ENCODE measurements around the gene CTDP1.

Gene CTDP1

DNA sequence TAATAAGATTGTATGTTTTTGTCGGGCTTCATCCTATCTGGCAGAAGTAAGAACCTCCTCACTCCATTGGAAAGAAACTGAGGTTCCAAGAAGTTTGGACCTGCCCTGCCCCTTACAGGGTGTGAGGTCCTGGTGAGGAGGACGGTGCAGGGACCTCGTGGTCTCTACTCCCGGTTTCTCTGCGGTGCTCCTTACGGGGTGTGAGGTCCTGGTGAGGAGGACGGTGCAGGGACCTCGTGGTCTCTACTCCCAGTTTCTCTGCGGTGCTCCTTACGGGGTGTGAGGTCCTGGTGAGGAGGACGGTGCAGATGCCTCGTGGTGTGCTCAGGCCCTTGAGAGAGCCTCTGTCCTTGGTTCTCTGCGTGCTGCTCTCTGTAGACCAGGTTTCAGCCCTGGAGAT lies 5.2 kb downstream of the CTDP1 start:
- Histone ChIP-seq H3K4me1 (ENCODE audit: insufficient read depth, low read length, severe bottlenecking) (peaks cover 52% of the 10 kb centered on the region), H3K27ac (ENCODE audit: low read depth, low read length, poor library complexity, severe bottlenecking) (peak overlapping the region; percentile 84), H3F3A (ENCODE audit: insufficient read depth, low read length) (no peaks in the 10 kb centered on the region), H3K4me3 (ENCODE audit: low read depth, low read length, poor library complexity, severe bottlenecking) (no peak overlapping the region), H3K79me2 (ENCODE audit: insufficient read depth, low read length) (peaks cover 45% of the 10 kb centered on the region), H3K9ac (ENCODE audit: low read length) (peak overlapping the region; percentile 21; the same call in 1 of the 2 replicates), H2AFZ (ENCODE audit: low read length) (no peak overlapping the region), H3K9me3 (ENCODE audit: low read length) (no peaks in the 10 kb centered on the region), H3K4me2 (ENCODE audit: low read length) (peak overlapping the region; percentile 98; the same call in 1 of the 2 replicates), H3K36me3 (ENCODE audit: insufficient read depth, low read length) (peaks cover 5% of the 10 kb centered on the region; the same call in 1 of the 2 replicates), H4K20me1 (ENCODE audit: insufficient read depth, low read length) (no peaks in the 10 kb centered on the region), H3K9me2 (ENCODE audit: low read depth, low read length) (no peaks in the 10 kb centered on the region), H3K27me3 (ENCODE audit: insufficient read depth, low read length) (no peaks in the 10 kb centered on the region)
- TF ChIP-seq CTCF (IDR thresholded peaks at IDR 0.05; ENCODE audit: low read length) (no peak), EZH2 (IDR thresholded peaks at IDR 0.05; ENCODE audit: borderline replicate concordance, low read length) (no peak)

- no peak for TF ChIP-seq CTCF (IDR thresholded peaks at IDR 0.05; ENCODE audit: low read length)
- no peak for TF ChIP-seq EZH2 (IDR thresholded peaks at IDR 0.05; ENCODE audit: borderline replicate concordance, low read length)
- no peaks in the 10 kb centered on the region for H3F3A ChIP-seq (ENCODE audit: insufficient read depth, low read length)
- no peak overlapping the region for H3K4me2 ChIP-seq (ENCODE audit: low read length)
- no peaks in the 10 kb centered on the region for H4K20me1 ChIP-seq (ENCODE audit: insufficient read depth, low read length)
- H3K27me3 ChIP-seq (ENCODE audit: insufficient read depth, low read length): no peaks in the 10 kb centered on the region
- peaks cover 5% of the 10 kb centered on the region; the same call in 1 of the 2 replicates for H3K36me3 ChIP-seq (ENCODE audit: insufficient read depth, low read length)
- H3K9me2 ChIP-seq (ENCODE audit: low read depth, low read length): no peaks in the 10 kb centered on the region
- no peak overlapping the region for H3K9ac ChIP-seq (ENCODE audit: low read length)
- H2AFZ ChIP-seq (ENCODE audit: low read length): no peak overlapping the region
- peaks cover 44% of the 10 kb centered on the region for H3K79me2 ChIP-seq (ENCODE audit: insufficient read depth, low read length)
- no peaks in the 10 kb centered on the region for H3K9me3 ChIP-seq (ENCODE audit: low read length)
- H3K4me3 ChIP-seq (ENCODE audit: low read depth, low read length, poor library complexity, severe bottlenecking): no peak overlapping the region
- H3K27ac ChIP-seq (ENCODE audit: low read depth, low read length, poor library complexity, severe bottlenecking): peak overlapping the region; percentile 84
- H3K4me1 ChIP-seq (ENCODE audit: insufficient read depth, low read length, severe bottlenecking): peaks cover 52% of the 10 kb centered on the region
These were observed 5.7 kb downstream of the CTDP1 start for GRCh38 chr18:79685281-79685680.

DNA sequence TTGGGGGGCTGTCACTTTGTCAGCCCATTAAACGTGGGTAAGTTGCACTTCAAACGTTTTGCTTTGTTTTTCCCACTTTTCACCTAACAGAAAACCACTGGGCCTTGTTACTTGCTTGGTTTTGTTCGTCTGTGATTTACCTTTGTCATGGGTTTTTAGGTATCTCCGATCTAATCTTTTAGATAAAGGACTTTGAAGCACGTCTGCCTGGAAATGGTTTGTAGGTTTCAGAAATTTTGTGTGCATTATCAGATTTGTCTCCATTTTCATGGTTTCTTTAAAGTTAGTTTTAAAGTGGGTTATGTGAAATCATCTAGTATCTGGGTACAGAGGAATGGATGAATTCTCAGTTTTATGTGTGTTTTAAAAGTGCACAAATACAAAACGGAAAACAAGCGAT lies 6.4 kb downstream of the CTDP1 start:
- H3K4me1 ChIP-seq (ENCODE audit: insufficient read depth, low read length, severe bottlenecking): peaks cover 46% of the 10 kb centered on the region
- no peaks in the 10 kb centered on the region for H3K9me3 ChIP-seq (ENCODE audit: low read length)
- no peak overlapping the region for H3K4me2 ChIP-seq (ENCODE audit: low read length)
- H3K36me3 ChIP-seq (ENCODE audit: insufficient read depth, low read length): peaks cover 5% of the 10 kb centered on the region; the same call in 1 of the 2 replicates
- no peaks in the 10 kb centered on the region for H4K20me1 ChIP-seq (ENCODE audit: insufficient read depth, low read length)
- no peak overlapping the region for H3K27ac ChIP-seq (ENCODE audit: low read depth, low read length, poor library complexity, severe bottlenecking)
- H2AFZ ChIP-seq (ENCODE audit: low read length): no peak overlapping the region
- no peaks in the 10 kb centered on the region for H3F3A ChIP-seq (ENCODE audit: insufficient read depth, low read length)
- H3K9ac ChIP-seq (ENCODE audit: low read length): no peak overlapping the region
- TF ChIP-seq CTCF (IDR thresholded peaks at IDR 0.05; ENCODE audit: low read length) (no peak), EZH2 (IDR thresholded peaks at IDR 0.05; ENCODE audit: borderline replicate concordance, low read length) (no peak)
- H3K4me3 ChIP-seq (ENCODE audit: low read depth, low read length, poor library complexity, severe bottlenecking): no peak overlapping the region
- peaks cover 37% of the 10 kb centered on the region for H3K79me2 ChIP-seq (ENCODE audit: insufficient read depth, low read length)
- no peaks in the 10 kb centered on the region for H3K9me2 ChIP-seq (ENCODE audit: low read depth, low read length)
- H3K27me3 ChIP-seq (ENCODE audit: insufficient read depth, low read length): no peaks in the 10 kb centered on the region

Measured in OCI-LY1 (cell line).